Brain microvascular endothelial cell (primary cell): Measurements from ENCODE around the gene MTHFD1L.
"Not testable (repeated sequence)": the region's sequence is repeated elsewhere in the genome, so short reads cannot be mapped to it uniquely, and the experiment has no call there.

Source experiments
- DNase-seq: peaks from one replicate; pipeline ENCODE4 v3.0.0-alpha.2; 2020
- H3K27ac ChIP-seq: fragments of 250-450 bp; sonication (Bioruptor Pico); 2 replicates; pipeline ENCODE4 v1.5.1; 2020; ENCODE audit warnings: mild to moderate bottlenecking, moderate library complexity
- H3K27me3 ChIP-seq: fragments of 250-450 bp; sonication (Bioruptor Pico); replicated peaks from 2 replicates; pipeline ENCODE4 v1.5.1; 2020; ENCODE audit warnings: mild to moderate bottlenecking
- H3K36me3 ChIP-seq: fragments of 250-450 bp; sonication (Bioruptor Pico); replicated peaks from 2 replicates; pipeline ENCODE4 v1.5.1; 2020; ENCODE audit warnings: mild to moderate bottlenecking
- H3K4me3 ChIP-seq: 2 replicates; pipeline ENCODE4 v1.5.1; 2011; ENCODE audit warnings: low read depth, mild to moderate bottlenecking, control low read depth, low read length, moderate library complexity
- in situ Hi-C: cut with HindIII; loops from 2 replicates; pipeline ENCODE4 v1.10.0; 2017; ENCODE audit warnings: low sequenced_read_pairs, low pct_ligation_motif_present
- TF ChIP-seq, protein P1 (sequence below): IDR thresholded peaks from 2 replicates; pipeline ENCODE4 v1.5.1; 2011; ENCODE audit warnings: low read depth, mild to moderate bottlenecking, moderate library complexity, low read length, control low read depth, inconsistent platforms; ENCODE audit errors: missing control alignments

The MTHFD1L gene

GRCh38 chr6:151113641-151114040 is 248.1 kb downstream of the MTHFD1L start:
- TF ChIP-seq, protein P1, sequence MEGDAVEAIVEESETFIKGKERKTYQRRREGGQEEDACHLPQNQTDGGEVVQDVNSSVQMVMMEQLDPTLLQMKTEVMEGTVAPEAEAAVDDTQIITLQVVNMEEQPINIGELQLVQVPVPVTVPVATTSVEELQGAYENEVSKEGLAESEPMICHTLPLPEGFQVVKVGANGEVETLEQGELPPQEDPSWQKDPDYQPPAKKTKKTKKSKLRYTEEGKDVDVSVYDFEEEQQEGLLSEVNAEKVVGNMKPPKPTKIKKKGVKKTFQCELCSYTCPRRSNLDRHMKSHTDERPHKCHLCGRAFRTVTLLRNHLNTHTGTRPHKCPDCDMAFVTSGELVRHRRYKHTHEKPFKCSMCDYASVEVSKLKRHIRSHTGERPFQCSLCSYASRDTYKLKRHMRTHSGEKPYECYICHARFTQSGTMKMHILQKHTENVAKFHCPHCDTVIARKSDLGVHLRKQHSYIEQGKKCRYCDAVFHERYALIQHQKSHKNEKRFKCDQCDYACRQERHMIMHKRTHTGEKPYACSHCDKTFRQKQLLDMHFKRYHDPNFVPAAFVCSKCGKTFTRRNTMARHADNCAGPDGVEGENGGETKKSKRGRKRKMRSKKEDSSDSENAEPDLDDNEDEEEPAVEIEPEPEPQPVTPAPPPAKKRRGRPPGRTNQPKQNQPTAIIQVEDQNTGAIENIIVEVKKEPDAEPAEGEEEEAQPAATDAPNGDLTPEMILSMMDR, result no peak
- H3K27me3 ChIP-seq, result no peaks in the 10 kb centered on the region
- H3K36me3 ChIP-seq, result no peaks in the 10 kb centered on the region
- no peak for DNase-seq
- H3K4me3 ChIP-seq, result no peak overlapping the region
- H3K27ac ChIP-seq, result no peak overlapping the region
- in situ Hi-C loops, result no loop called here

DNA sequence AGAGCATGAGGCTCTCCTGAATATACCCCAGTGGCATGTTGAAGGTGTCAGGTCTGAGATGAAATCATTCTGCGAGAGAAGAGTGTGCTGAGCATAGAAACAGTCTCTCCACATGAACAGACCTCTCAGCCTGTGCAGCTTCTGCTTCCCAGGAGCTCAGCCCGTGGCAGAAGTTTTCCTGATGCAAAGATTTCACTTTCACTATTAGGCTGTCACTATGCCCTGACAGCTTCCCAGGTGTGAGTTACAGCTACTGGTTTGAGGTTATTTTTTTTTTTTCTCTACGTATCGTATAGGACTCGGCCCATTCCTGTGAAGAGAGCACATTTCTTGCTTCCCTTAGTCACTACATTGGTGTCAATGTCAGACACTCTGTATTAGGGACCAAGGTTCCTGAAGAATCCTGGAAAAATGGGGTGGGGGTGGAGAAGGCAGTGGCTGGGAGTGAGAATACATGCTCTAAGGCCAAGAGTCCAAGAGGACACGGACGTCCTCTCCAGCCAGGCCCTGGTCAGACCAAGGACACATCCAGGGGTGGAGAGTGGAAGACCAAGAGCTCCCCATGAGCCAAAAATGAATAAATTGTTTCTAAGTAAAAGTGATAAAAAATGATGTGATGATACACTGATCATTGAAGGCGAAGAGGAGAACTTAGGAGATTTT is 253.1 kb downstream of the MTHFD1L start:
- no peaks in the 10 kb centered on the region for H3K36me3 ChIP-seq
- in situ Hi-C loops, result no loop called here
- H3K27ac ChIP-seq, result no peak overlapping the region
- no peaks in the 10 kb centered on the region for H3K27me3 ChIP-seq
- TF ChIP-seq, protein P1, result no peak
- DNase-seq, result no peak
- H3K4me3 ChIP-seq, result no peak overlapping the region

DNA sequence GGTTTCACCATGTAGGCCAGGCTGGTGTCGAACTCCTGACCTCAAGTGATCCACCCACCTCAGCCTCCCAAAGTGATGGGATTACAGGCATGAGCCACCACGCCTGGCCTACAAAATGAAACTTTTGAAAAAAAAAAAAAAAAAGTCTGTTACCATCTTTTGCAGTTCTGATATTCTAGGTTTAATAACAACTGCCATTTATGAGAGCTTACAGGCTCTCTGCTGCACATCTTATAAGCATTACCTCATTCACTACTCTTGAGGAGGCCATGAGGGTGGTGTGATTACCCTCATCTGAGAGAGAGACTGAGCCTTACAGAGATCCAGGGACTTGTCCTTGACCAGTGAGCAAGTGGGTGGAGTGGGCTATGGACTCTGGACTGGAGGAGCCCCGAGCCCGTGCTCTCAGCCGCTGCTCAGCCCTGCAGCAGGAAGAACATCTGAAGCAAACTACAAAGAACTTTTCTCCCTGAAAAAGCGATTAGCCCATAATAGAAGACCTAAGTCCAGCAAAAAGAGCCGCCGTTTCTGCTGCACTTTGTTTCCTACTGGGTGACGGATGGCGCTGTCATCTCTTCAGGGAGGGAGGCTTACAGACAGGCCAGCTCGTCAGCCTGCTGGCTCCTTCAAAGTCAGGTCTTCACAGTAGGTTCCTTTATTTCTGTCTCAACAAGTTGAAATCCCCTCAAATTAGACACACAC is 254.5 kb downstream of the MTHFD1L start:
- H3K4me3 ChIP-seq, result no peak overlapping the region
- H3K27me3 ChIP-seq, result no peaks in the 10 kb centered on the region
- DNase-seq, result no peak
- H3K27ac ChIP-seq, result no peak overlapping the region
- H3K36me3 ChIP-seq, result no peaks in the 10 kb centered on the region
- TF ChIP-seq, protein P1, result no peak
- in situ Hi-C loops, result no loop called here

DNA sequence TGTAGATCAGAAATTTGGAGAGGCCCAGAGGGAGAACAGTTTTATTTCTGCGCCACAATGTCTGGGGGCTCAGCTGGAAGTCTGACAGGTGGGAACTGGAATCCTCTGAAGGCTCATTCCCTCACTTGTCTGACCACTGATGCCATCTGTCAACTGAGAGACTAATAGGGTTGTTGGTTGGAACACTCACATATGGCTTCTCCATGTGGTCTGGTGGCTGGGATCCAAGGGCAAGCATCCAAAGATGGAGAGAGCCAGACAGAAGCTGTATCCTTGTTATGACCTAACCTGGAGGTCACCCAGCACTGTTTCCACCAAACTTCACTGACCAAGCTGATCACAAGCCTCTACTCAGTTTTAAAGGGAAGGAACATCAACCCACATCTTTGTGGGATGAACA is 256.4 kb downstream of the MTHFD1L start:
- no peak overlapping the region for H3K27ac ChIP-seq
- H3K27me3 ChIP-seq, result no peaks in the 10 kb centered on the region
- H3K4me3 ChIP-seq, result no peak overlapping the region
- no peak for DNase-seq
- TF ChIP-seq, protein P1, result no peak
- no peaks in the 10 kb centered on the region for H3K36me3 ChIP-seq
- in situ Hi-C loops, result no loop called here

DNA sequence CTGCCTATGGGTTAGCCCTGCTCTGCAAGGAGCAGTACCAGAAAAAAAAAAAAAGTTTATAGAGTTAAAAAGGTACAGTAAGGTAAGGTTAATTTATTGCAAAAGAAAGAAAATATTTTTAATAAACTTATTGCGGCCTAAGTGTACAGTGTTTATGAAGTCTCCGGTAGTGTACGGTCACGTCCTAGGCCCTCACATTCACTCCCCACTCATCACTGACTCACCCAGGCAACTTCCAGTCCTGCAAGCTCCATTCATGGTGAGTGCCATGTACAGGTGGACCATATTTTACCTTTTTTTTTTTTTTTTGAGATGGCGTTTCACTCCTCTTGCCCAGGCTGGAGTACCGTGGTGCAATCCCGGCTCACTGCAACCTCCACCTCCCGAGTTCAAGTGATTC is 258.1 kb downstream of the MTHFD1L start:
- H3K36me3 ChIP-seq, in situ Hi-C loops, DNase-seq, H3K4me3 ChIP-seq, H3K27ac ChIP-seq, H3K27me3 ChIP-seq: not testable (repeated sequence)

GRCh38 chr6:151125242-151125641 is 259.7 kb downstream of the MTHFD1L start:
- H3K36me3 ChIP-seq, H3K27me3 ChIP-seq, in situ Hi-C loops, H3K27ac ChIP-seq, H3K4me3 ChIP-seq, DNase-seq: not testable (repeated sequence)

- in situ Hi-C loops, DNase-seq, H3K4me3 ChIP-seq, H3K36me3 ChIP-seq, H3K27me3 ChIP-seq, H3K27ac ChIP-seq: not testable (repeated sequence)
These were observed 260.3 kb downstream of the MTHFD1L start for GRCh38 chr6:151125651-151126416.

DNA sequence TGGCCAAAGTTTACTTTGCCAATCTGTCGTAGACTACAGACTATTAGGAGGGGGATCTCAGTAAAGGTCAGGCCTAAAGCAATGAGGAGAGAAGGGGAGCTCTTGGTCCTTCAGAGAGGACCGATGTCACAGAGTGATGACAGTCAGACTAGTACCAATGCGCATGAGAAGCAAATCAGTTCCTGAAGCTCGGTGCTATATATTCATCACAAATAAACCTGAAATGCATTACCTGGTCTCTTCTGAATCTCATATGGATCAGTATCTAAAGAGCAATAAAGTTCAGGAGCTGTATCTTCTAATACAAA is 260.9 kb downstream of the MTHFD1L start:
- H3K27me3 ChIP-seq, H3K4me3 ChIP-seq, H3K36me3 ChIP-seq, DNase-seq, H3K27ac ChIP-seq, in situ Hi-C loops: not testable (repeated sequence)

DNA sequence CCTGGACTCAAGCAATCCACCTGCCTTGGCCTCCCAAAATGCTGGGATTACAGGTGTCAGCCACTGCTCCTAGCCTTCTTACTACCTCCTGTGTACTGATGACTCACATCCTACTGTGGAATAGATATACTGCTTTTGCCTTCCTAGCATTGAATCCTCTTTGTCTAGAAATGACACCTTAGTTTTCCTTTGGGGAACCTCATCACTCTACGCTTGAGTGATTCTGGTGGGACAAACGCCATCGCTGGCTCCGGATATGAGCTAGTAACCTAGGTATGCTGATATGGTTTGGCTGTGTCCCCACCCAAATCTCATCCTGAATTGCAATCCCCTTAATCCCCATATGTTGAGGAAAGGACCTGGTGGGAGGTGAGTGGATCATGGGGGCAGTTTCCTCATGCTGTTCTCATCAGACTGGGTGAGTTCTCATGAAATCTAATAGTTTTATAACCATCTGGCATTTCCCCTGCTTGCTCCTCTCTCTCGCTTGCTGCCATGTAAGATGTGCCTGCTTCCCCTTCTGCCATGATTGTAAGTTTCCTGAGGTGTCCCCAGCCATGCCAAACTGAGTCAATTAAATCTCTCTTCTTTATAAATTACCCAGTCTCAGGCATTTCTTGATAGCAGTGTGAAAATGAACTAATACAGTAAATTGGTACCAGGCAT is 261.8 kb downstream of the MTHFD1L start:
- H3K36me3 ChIP-seq, DNase-seq, in situ Hi-C loops, H3K4me3 ChIP-seq, H3K27me3 ChIP-seq, H3K27ac ChIP-seq: not testable (repeated sequence)
